Measurements from ENCODE around the gene TECTB.

Gene TECTB

GRCh38 chr10:112283100-112283499 is at the start of gene TECTB:
TECTB (plus strand) TSS chr10:112283400; CDS start chr10:112283735, 335 bp downstream.
- Histone ChIP-seq H3K27me3 (ENCODE audit: insufficient read depth, low read length) (no peaks in the 10 kb centered on the region), H2AFZ (ENCODE audit: low read depth, low read length) (no peak within 1 kb of the TSS), H3K36me3 (ENCODE audit: insufficient read depth, low read length) (no peaks in the 10 kb centered on the region), H3K4me3 (ENCODE audit: low read length) (no peak within 1 kb of the TSS), H3K4me1 (ENCODE audit: insufficient read depth, low read length) (peaks cover 30% of the 10 kb centered on the region), H3K9me3 (ENCODE audit: low read length) (no peaks in the 10 kb centered on the region)

- peaks cover 3% of the 10 kb centered on the region for H3K9me3 ChIP-seq (ENCODE audit: low read length)
- H3K27me3 ChIP-seq (ENCODE audit: insufficient read depth, low read length), result no peaks in the 10 kb centered on the region
- H3K4me3 ChIP-seq (ENCODE audit: low read length), result no peak overlapping the region
- H3K36me3 ChIP-seq (ENCODE audit: insufficient read depth, low read length), result no peaks in the 10 kb centered on the region
- H3K4me1 ChIP-seq (ENCODE audit: insufficient read depth, low read length), result no peaks in the 10 kb centered on the region
- no peak overlapping the region for H2AFZ ChIP-seq (ENCODE audit: low read depth, low read length)
Measured at GRCh38 chr10:112235141-112235540, 48.1 kb upstream of the TECTB start.

GRCh38 chr10:112235920-112236319 is 47.3 kb upstream of the TECTB start:
- peaks cover 3% of the 10 kb centered on the region for H3K9me3 ChIP-seq (ENCODE audit: low read length)
- H3K36me3 ChIP-seq (ENCODE audit: insufficient read depth, low read length), result no peaks in the 10 kb centered on the region
- no peak overlapping the region for H2AFZ ChIP-seq (ENCODE audit: low read depth, low read length)
- peaks cover 2% of the 10 kb centered on the region for H3K4me1 ChIP-seq (ENCODE audit: insufficient read depth, low read length)
- H3K4me3 ChIP-seq (ENCODE audit: low read length), result no peak overlapping the region
- H3K27me3 ChIP-seq (ENCODE audit: insufficient read depth, low read length), result no peaks in the 10 kb centered on the region

DNA sequence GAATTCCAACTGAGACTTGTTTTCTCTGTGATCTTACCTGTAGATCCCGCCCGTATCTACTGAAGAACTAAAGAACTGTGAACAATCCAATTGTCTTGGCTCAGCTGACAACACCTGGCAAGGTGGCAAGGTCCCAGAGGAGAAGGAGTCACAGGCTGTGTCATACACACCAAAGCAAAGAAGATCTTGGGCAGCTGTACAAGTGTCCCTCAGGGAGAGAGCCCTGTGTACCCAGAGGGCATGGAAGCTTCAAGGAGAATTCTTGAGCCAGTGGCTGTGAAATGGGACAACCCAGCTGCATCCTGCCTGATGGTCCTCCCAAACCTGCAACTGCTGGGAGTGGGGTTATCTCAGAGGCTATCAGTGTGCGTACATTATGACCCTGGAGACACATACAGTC is 46.7 kb upstream of the TECTB start:
- Histone ChIP-seq H3K4me1 (ENCODE audit: insufficient read depth, low read length) (peaks cover 2% of the 10 kb centered on the region), H2AFZ (ENCODE audit: low read depth, low read length) (no peak overlapping the region), H3K4me3 (ENCODE audit: low read length) (no peak overlapping the region), H3K36me3 (ENCODE audit: insufficient read depth, low read length) (no peaks in the 10 kb centered on the region), H3K9me3 (ENCODE audit: low read length) (peaks cover 3% of the 10 kb centered on the region), H3K27me3 (ENCODE audit: insufficient read depth, low read length) (no peaks in the 10 kb centered on the region)

GRCh38 chr10:112239347-112239746 is 43.9 kb upstream of the TECTB start:
- Histone ChIP-seq H3K36me3 (ENCODE audit: insufficient read depth, low read length) (no peaks in the 10 kb centered on the region), H3K4me3 (ENCODE audit: low read length) (no peak overlapping the region)

DNA sequence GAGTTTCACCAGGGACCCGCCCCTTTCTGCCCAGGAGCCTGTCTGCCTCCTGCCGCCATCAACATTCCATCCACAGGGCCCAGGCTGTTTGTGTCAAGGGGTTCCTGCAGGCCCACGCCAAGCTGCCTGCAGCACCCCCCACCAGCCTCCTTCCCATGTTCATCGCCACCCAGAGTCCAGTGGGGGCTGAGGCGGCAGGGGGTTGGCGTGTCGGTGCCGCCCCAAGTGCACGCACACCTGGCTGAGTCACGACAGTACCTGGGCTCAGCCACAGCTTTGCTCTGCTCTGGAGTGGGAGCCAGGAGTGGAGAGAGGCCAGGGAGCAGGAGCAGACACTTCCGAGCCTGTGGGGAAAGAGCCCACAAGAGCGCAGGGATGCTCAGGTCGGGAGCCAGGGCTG is 42.8 kb upstream of the TECTB start:
- Histone ChIP-seq H3K27me3 (ENCODE audit: insufficient read depth, low read length) (no peaks in the 10 kb centered on the region), H3K9me3 (ENCODE audit: low read length) (peaks cover 3% of the 10 kb centered on the region), H3K36me3 (ENCODE audit: insufficient read depth, low read length) (no peaks in the 10 kb centered on the region), H3K4me3 (ENCODE audit: low read length) (no peak overlapping the region), H2AFZ (ENCODE audit: low read depth, low read length) (no peak overlapping the region), H3K4me1 (ENCODE audit: insufficient read depth, low read length) (peaks cover 2% of the 10 kb centered on the region)

More at GRCh38 chr10:112239347-112239746, 43.9 kb upstream of the TECTB start:
- no peak overlapping the region for H2AFZ ChIP-seq (ENCODE audit: low read depth, low read length)
- H3K9me3 ChIP-seq (ENCODE audit: low read length), result peaks cover 3% of the 10 kb centered on the region
- no peaks in the 10 kb centered on the region for H3K27me3 ChIP-seq (ENCODE audit: insufficient read depth, low read length)
- H3K4me1 ChIP-seq (ENCODE audit: insufficient read depth, low read length), result peaks cover 2% of the 10 kb centered on the region

DNA sequence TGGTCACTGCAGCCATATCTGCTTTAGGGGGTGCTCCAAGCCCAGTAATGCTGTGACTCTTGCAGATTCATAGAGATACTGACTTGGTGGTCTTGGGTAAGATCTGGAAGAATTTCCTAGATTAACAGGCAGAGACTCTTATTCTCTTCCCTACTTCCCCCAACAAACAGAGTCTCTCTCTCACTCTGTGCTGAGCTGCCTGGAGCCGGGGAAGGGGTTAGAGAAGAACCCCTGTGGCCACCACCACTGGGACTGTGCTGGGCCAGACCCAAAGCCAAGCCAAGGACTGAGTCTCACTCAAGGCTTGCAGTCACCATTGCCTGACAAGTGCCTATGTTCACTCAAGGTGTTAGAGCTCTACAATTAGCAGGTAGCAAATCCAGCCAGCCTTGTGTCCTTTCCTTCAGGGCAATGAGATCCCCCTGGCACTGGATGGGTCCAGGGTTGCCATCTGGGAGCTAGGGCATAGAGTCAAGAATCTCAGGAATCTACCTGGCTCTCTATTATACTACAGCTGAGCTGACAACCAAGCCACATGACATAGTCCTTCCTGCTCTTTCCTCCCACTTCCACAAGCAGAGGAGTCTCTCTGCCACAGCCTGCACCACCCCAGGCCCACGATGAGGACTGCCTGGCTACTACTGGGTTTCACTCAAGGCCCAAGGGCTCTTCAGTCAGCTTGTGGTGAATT is 41.4 kb upstream of the TECTB start:
- H3K4me3 ChIP-seq (ENCODE audit: low read length), result no peak overlapping the region
- no peak overlapping the region for H2AFZ ChIP-seq (ENCODE audit: low read depth, low read length)
- H3K36me3 ChIP-seq (ENCODE audit: insufficient read depth, low read length), result no peaks in the 10 kb centered on the region
- peaks cover 3% of the 10 kb centered on the region for H3K9me3 ChIP-seq (ENCODE audit: low read length)
- H3K27me3 ChIP-seq (ENCODE audit: insufficient read depth, low read length), result no peaks in the 10 kb centered on the region
- H3K4me1 ChIP-seq (ENCODE audit: insufficient read depth, low read length), result peaks cover 2% of the 10 kb centered on the region

DNA sequence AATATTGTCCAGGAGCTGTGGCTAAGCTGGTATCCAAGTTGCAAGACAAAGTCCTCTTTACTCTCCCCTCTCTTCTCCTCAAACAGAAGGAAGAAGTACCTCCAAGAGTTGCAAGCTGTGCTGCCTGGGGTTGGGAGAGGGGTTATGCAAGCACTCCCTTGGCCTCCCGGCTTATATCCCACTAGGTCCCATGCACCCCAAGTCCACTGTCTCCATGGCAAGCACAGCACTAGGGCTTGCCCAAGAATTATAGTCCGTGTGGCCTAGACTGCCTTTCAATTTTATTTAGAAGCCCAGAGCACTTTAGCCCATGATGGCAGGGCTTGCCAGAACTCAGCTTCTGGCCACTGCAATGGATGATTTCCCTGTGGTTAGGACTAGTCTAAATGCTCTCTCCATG is 40.4 kb upstream of the TECTB start:
- Histone ChIP-seq H3K27me3 (ENCODE audit: insufficient read depth, low read length) (no peaks in the 10 kb centered on the region), H3K4me3 (ENCODE audit: low read length) (no peak overlapping the region), H3K36me3 (ENCODE audit: insufficient read depth, low read length) (no peaks in the 10 kb centered on the region), H2AFZ (ENCODE audit: low read depth, low read length) (no peak overlapping the region), H3K4me1 (ENCODE audit: insufficient read depth, low read length) (peaks cover 2% of the 10 kb centered on the region), H3K9me3 (ENCODE audit: low read length) (peaks cover 3% of the 10 kb centered on the region)

GRCh38 chr10:112243713-112244112 is 39.5 kb upstream of the TECTB start:
- Histone ChIP-seq H3K27me3 (ENCODE audit: insufficient read depth, low read length) (no peaks in the 10 kb centered on the region), H3K9me3 (ENCODE audit: low read length) (peaks cover 3% of the 10 kb centered on the region), H3K4me1 (ENCODE audit: insufficient read depth, low read length) (peaks cover 2% of the 10 kb centered on the region), H2AFZ (ENCODE audit: low read depth, low read length) (no peak overlapping the region), H3K36me3 (ENCODE audit: insufficient read depth, low read length) (no peaks in the 10 kb centered on the region), H3K4me3 (ENCODE audit: low read length) (no peak overlapping the region)

DNA sequence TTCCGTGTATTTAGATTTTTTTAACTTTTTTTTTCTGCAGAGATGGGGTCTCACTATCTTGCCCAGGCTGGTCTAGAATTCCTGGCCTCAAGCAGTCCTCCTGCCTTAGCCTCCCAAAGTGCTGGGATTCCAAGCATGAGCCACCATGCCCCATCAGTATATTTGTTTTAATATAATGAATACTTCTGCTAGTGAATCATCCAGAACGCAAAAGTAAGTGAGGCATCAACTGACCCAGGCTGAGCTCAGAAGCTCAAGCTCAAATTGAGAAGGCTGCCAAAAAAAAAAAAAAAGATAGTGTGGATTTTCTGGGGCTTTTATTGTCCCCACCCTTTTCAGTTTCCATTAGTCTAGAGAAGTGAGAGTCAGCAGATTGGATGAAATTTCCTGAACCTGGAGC is 39.0 kb upstream of the TECTB start:
- peaks cover 2% of the 10 kb centered on the region for H3K4me1 ChIP-seq (ENCODE audit: insufficient read depth, low read length)
- H3K36me3 ChIP-seq (ENCODE audit: insufficient read depth, low read length), result no peaks in the 10 kb centered on the region
- no peak overlapping the region for H3K4me3 ChIP-seq (ENCODE audit: low read length)
- H3K9me3 ChIP-seq (ENCODE audit: low read length), result peaks cover 3% of the 10 kb centered on the region
- no peak overlapping the region for H2AFZ ChIP-seq (ENCODE audit: low read depth, low read length)
- H3K27me3 ChIP-seq (ENCODE audit: insufficient read depth, low read length), result no peaks in the 10 kb centered on the region

- Histone ChIP-seq H3K27me3 (ENCODE audit: insufficient read depth, low read length) (no peaks in the 10 kb centered on the region), H3K9me3 (ENCODE audit: low read length) (no peaks in the 10 kb centered on the region), H2AFZ (ENCODE audit: low read depth, low read length) (no peak overlapping the region), H3K4me3 (ENCODE audit: low read length) (no peak overlapping the region), H3K4me1 (ENCODE audit: insufficient read depth, low read length) (no peaks in the 10 kb centered on the region), H3K36me3 (ENCODE audit: insufficient read depth, low read length) (no peaks in the 10 kb centered on the region)
Measured at GRCh38 chr10:112247791-112248190, 35.4 kb upstream of the TECTB start.

DNA sequence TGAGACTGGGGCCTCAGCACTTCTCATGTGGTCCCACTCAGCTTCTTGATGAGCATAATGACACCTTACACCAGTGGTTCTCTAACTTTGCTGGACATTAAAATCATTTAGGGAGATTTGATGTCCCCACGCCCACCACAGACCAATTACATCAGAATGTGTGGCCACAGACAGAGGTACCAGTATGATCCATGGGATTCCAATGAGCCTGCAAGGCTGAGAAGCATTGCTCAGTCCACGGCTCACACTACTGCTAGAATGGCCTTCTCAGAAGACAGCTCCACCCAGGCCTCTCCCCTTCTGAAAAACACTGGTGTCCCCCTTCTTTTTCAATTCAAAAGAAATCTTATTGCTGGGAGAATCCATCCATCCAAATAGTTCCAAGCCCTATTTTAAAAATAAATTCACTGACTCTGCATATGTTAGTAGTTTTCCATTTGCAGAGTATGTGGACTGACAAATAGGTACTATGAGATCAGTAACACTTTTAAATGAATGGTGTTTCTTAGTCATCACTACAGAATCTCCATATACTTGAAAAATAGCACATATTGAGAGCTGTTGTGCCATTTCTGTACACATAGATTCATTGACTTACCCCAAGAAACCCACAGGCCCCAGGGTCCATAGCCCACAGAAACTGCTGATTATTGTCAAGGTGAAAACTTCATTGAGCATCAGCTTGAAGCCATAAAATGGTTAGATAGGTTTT is 34.5 kb upstream of the TECTB start:
- H3K9me3 ChIP-seq (ENCODE audit: low read length), result no peaks in the 10 kb centered on the region
- no peaks in the 10 kb centered on the region for H3K27me3 ChIP-seq (ENCODE audit: insufficient read depth, low read length)
- H3K36me3 ChIP-seq (ENCODE audit: insufficient read depth, low read length), result no peaks in the 10 kb centered on the region

DNA sequence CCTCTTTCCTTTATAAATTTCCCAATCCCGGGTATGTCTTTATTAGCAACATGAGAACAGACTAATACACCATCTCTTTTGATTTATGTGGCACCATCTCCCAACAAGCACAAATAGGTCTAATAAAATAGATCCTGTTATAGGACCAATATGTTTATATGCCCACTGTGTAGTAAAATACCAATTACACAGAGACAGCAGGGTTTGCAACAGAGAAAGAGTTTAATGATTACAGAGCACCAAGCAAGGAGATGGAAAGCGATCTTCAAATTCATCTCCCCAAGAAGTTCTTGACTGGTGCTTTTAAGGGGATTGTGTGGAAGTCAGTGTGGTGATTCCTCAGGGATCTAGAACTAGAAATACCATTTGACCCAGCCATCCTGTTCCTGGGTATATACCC is 33.5 kb upstream of the TECTB start:
- no peak overlapping the region for H2AFZ ChIP-seq (ENCODE audit: low read depth, low read length)
- H3K4me1 ChIP-seq (ENCODE audit: insufficient read depth, low read length), result no peaks in the 10 kb centered on the region
- H3K27me3 ChIP-seq (ENCODE audit: insufficient read depth, low read length), result no peaks in the 10 kb centered on the region
- no peak overlapping the region for H3K4me3 ChIP-seq (ENCODE audit: low read length)
- H3K9me3 ChIP-seq (ENCODE audit: low read length), result no peaks in the 10 kb centered on the region
- no peaks in the 10 kb centered on the region for H3K36me3 ChIP-seq (ENCODE audit: insufficient read depth, low read length)

More for the DNA sequence above, 34.5 kb upstream of the TECTB start:
- H3K4me1 ChIP-seq (ENCODE audit: insufficient read depth, low read length), result no peaks in the 10 kb centered on the region
- no peak overlapping the region for H3K4me3 ChIP-seq (ENCODE audit: low read length)
- no peak overlapping the region for H2AFZ ChIP-seq (ENCODE audit: low read depth, low read length)

Data from neuron (in vitro differentiated cells).